HUES48 (cell line): ENCODE measurements around the gene SLC7A10.
"Not testable (repeated sequence)": the region's sequence is repeated elsewhere in the genome, so short reads cannot be mapped to it uniquely, and the experiment has no call there.

Experiments used
- H3K27ac ChIP-seq: one replicate; pipeline ENCODE4 v1.7.0; 2013; ENCODE audit warnings: low read depth, low read length, inconsistent platforms
- H3K27me3 ChIP-seq: 2 replicates; pipeline ENCODE4 v1.6.1; 2013; ENCODE audit warnings: mild to moderate bottlenecking, low read length; ENCODE audit not compliant: control insufficient read depth, insufficient read depth
- H3K36me3 ChIP-seq: 2 replicates; pipeline ENCODE4 v1.6.1; 2013; ENCODE audit warnings: low read length; ENCODE audit not compliant: control insufficient read depth, insufficient read depth
- H3K4me1 ChIP-seq: 2 replicates; pipeline ENCODE4 v1.6.1; 2013; ENCODE audit warnings: mild to moderate bottlenecking, low read length; ENCODE audit not compliant: control insufficient read depth, insufficient read depth
- H3K4me3 ChIP-seq: 2 replicates; pipeline ENCODE4 v1.5.1; 2013; ENCODE audit warnings: mild to moderate bottlenecking, low read depth, low read length
- H3K9ac ChIP-seq: 2 replicates; pipeline ENCODE4 v1.6.1; 2013; ENCODE audit warnings: mild to moderate bottlenecking, low read depth, low read length, moderate library complexity
- H3K9me3 ChIP-seq: 2 replicates; pipeline ENCODE4 v1.6.1; 2013; ENCODE audit warnings: low read length; ENCODE audit not compliant: control insufficient read depth, insufficient read depth

SLC7A10 gene

DNA sequence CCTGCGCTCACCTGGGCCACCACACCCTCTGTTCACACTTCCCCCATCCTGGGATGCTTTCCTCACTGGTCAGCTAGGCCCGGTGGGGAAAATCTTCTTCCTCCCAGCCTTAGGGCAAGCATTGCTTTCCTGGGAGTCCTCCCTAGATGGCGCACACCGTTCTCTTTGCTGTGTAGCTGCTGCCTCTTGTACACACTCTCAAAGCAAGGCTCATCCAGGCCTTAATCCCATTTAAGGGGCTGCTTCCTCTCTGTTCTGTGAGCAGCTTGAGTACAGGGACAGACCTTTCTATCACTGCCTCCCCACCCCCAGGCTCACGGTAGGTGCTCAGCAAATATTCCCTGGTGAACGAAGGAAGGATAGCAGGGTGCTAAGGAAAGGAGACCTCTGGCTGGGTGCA, 11.1 kb downstream of the SLC7A10 start:
- Histone ChIP-seq H3K36me3 (no peaks in the 10 kb centered on the region), H3K4me1 (no peaks in the 10 kb centered on the region), H3K27ac (no peak overlapping the region), H3K4me3 (no peak overlapping the region), H3K9me3 (no peaks in the 10 kb centered on the region), H3K27me3 (no peaks in the 10 kb centered on the region), H3K9ac (no peak overlapping the region)

DNA sequence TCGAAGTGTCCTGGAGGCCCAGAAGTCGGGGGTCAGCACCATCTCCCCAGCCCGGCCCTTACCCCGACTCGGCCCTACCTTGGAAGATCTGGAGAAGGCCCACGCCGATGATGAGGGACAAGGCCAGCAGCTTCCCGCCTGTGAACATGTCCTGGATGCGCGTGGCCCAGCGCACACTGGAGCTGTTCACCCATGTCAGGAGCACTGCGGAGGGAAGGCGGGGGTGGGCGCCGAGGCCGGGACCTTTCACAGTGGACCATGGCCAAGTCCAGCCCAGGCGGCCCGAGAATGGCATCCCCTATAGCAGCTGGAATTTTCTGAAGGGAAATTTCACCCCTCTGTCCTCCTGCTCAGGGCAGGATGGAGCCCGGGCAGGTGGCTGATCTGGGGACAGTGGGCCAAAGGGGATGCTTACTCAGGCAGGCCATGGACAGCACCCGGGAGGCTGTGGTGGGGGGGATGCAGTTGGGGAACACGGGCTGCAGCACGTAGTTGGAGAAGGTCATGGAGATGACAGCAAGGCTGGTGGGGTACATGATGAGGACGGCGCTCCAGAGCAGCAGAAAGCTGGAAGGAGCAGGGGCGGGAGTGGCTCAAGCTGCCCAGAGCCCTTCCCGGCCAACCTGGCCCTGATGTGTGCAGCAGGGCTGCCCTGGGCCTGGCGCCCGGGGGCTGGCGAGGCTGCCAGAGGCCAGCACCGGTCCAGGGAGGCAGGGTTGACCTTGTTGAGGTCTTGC, 13.0 kb downstream of the SLC7A10 start:
- Histone ChIP-seq H3K4me1 (no peaks in the 10 kb centered on the region), H3K4me3 (no peak overlapping the region), H3K27me3 (no peaks in the 10 kb centered on the region), H3K9me3 (no peaks in the 10 kb centered on the region), H3K9ac (no peak overlapping the region), H3K36me3 (no peaks in the 10 kb centered on the region), H3K27ac (no peak overlapping the region)

DNA sequence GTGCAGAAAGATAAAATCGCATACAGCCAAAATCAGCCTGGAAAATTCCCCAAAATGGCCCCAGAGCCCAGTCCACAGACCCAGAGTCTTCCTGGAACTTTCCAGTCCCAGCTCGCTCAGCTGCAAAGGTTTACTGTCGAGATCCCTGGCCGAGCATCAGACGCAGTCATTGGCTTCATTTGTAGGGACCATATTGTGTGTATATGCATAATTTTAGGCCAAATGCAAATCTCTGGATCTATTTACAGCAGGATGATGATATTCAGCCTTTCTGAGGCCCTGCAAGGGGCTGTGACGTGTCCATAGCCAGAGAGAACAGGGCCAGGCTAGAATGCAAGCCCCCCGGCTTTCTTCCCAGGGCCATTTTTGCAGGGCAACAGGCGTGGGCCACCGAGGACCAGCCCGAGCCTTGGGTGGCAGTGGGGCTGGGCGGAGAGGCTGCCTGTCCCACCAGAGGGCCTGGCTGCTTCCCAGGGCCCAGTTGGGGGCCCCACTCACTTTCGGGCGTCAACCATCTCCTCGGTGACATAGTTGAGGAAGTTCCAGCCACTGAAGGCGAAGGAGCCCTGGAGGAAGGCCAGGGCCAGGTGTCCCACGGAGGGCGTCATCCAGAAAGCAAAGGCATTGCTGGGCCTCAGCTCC, 13.7 kb downstream of the SLC7A10 start:
- H3K4me3 ChIP-seq = no peak overlapping the region
- H3K4me1 ChIP-seq = no peaks in the 10 kb centered on the region
- no peak overlapping the region for H3K27ac ChIP-seq
- no peaks in the 10 kb centered on the region for H3K27me3 ChIP-seq
- no peaks in the 10 kb centered on the region for H3K36me3 ChIP-seq
- H3K9ac ChIP-seq = no peak overlapping the region
- no peaks in the 10 kb centered on the region for H3K9me3 ChIP-seq

DNA sequence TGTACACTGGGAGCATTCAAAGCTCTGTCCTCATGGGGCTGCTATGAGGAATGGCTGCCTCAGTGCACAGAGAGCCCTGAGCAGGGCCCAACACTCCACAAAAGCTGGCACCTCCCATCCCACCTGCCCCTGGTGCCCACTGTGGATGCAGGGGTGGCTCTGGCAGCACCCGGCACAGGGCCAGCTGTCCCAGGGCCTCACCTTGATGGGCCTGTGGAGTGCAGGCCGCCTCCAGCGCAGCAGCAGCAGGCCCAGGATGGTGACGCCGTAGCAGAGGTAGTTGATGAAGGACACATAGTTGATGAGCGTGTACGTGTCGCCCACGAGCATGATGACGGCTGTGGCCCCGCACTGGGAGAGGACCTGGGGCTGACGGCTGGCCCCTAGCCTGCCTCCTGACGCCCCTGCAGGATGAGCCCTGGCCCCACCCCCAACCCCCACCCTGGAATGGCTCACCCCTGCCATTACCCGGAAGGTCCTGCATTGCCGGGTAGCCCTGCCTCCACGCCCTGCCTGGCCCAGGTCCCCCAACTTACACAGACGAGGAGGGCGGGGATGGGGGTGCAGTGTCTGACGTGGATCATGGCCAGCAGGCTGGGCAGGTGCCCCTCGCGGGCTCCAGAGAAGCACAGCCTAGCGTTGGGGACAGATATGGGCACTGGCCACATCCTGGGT, 15.2 kb downstream of the SLC7A10 start:
- no peak overlapping the region for H3K4me3 ChIP-seq
- H3K36me3 ChIP-seq = 0 out of 2 replicates have a peak, but pooled peaks cover 4% of the 10 kb centered on the region
- H3K27ac ChIP-seq = no peak overlapping the region
- H3K9ac ChIP-seq = no peak overlapping the region
- H3K9me3 ChIP-seq = no peaks in the 10 kb centered on the region
- no peaks in the 10 kb centered on the region for H3K27me3 ChIP-seq
- no peaks in the 10 kb centered on the region for H3K4me1 ChIP-seq

DNA sequence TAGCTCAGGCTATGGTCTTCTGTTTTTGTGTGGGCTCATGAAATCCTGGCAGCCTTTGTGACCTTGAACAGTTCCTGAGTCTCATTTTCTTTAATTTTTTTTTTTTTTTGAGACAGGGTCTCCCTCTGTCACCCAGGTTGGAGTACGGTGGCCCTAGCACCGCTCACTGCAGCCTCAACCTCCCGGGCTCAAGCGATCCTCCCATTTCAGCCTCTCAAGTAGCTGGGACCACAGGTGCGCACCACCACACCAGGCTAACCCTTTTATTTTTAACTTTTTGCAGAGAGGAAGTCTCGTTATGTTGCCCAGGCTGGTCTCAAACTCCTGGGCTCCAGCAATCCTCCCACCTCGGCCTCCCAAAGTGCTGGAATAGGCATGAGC, 15.8 kb downstream of the SLC7A10 start:
- H3K9ac ChIP-seq, H3K4me1 ChIP-seq, H3K9me3 ChIP-seq, H3K27ac ChIP-seq, H3K4me3 ChIP-seq, H3K27me3 ChIP-seq, H3K36me3 ChIP-seq: not testable (repeated sequence)

DNA sequence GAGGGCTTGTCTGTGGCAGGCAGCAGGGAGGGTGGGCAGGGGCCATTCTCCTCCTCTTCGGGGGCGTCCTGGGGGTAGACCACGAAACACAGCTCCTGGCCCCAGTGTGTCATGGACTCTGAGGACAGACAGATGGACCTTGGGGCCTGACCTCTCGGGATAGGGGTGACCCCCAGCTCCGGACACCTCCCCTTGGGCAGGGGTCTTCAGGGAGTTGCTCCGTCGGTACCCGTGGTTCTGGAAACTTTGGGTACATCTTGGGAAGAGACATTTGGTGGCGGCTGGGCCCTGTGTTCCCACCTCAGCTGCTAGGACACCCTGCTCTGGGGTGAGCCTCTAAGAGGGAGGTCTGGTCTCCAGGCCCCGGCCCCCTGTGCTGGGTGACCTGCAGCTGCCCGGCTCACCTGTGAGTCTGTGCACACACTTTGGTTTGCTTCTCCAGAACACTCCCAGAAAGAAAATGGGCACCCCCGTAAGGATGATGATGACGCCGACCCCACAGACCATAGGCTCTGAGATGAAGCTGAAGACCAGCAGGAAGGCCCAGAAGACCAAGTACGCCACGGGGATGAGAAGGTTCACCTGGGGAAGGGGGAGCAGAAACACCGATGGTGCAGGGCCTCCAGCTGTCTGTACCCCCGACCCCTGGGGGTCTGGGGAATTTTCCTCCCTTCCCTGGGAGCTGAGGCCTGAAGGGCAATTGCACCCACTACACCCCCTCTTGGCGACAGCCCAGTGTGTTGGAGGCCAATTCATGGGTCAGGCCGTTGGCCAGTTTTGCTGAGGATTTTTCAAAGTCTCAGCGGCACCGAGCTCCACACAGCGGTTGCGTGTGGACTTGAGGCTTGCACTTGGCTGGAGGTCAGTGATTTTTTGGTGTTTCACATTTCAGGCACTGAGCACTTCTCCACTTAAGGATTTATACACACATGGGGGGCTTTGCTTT, 16.5 kb downstream of the SLC7A10 start:
- no peak overlapping the region for H3K4me3 ChIP-seq
- no peak overlapping the region for H3K27ac ChIP-seq
- no peaks in the 10 kb centered on the region for H3K27me3 ChIP-seq
- H3K4me1 ChIP-seq = no peaks in the 10 kb centered on the region
- H3K9ac ChIP-seq = no peak overlapping the region
- H3K36me3 ChIP-seq = 0 out of 2 replicates have a peak, but pooled peaks cover 6% of the 10 kb centered on the region
- H3K9me3 ChIP-seq = no peaks in the 10 kb centered on the region

DNA sequence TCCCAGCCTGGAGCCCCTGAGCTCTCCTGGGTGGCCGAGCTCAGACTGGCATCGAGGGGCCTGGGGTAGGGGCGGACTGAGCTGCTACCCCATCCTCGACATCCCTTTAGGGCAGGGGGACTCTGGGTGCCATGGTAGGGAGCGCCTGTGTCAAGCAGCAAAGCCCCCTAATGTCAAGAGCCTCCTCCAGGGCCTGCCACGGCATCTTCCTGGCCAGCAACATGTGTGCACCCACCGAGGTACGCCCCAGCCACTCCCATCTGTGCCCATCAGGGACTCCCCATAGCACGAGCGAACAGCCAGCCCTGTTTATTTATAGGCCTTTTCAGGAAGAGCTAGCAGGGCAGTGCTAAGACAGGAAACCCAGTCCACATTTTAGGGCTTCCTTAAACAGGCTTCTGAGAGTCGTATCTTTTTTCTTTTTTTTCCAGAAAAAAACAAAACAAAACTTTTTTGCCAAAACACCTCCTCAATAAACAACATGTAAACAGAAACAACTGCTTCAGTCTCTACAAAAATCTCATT, 17.2 kb downstream of the SLC7A10 start:
- Histone ChIP-seq H3K4me3 (no peak overlapping the region), H3K27ac (no peak overlapping the region), H3K4me1 (no peaks in the 10 kb centered on the region), H3K9me3 (no peaks in the 10 kb centered on the region), H3K27me3 (no peaks in the 10 kb centered on the region), H3K9ac (no peak overlapping the region), H3K36me3 (peaks cover 8% of the 10 kb centered on the region; the same call in 1 of the 2 replicates)

DNA sequence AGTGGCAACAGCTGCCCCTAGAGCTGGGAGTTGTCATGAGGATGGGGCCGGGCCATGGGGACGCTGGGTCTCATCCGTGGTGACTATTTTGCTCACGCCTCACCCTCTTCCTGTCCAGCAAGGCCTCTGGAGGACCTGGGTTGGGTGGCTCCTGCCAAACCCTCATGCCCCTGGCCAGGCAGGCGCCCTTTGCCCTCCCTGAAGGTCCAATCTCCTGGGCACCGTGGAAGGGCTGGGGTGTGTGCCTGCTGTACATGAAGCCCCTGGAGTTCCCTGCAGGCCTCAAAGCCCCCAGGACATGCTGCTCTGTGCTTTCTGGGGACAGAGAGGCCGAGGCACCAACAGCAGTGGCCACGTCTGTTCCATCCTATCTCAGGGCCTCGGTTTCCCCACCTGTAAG, 17.7 kb downstream of the SLC7A10 start:
- H3K27ac ChIP-seq = no peak overlapping the region
- peaks cover 13% of the 10 kb centered on the region for H3K36me3 ChIP-seq
- no peak overlapping the region for H3K4me3 ChIP-seq
- no peaks in the 10 kb centered on the region for H3K27me3 ChIP-seq
- no peak overlapping the region for H3K9ac ChIP-seq
- no peaks in the 10 kb centered on the region for H3K4me1 ChIP-seq
- H3K9me3 ChIP-seq = no peaks in the 10 kb centered on the region

DNA sequence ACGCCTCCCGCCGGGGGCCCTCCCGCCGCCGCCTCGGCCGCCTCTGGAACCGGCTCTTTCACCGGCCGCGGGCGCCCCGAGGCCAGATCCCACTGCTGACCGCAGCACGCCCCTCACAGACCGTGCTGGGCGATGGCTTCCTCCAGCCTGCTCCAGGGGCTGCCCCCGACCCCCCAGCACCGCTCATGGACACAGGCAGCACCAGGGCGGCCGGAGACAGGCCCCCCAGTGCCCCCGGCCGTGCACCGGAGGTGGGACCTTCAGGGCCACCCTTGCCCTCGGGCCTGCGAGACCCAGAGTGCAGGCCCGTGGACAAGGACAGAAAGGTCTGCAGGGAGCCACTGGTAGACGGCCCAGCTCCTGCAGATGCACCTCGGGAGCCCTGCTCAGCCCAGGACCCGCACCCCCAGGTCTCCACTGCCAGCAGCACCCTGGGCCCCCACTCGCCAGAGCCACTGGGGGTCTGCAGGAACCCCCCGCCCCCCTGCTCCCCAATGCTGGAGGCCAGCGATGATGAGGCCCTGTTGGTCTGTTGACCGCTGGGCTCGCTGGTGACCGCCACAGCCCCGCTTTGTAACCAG, 18.5 kb downstream of the SLC7A10 start:
- Histone ChIP-seq H3K9ac (no peak overlapping the region), H3K4me1 (no peaks in the 10 kb centered on the region), H3K27ac (no peak overlapping the region), H3K36me3 (peaks cover 18% of the 10 kb centered on the region), H3K4me3 (no peak overlapping the region), H3K9me3 (no peaks in the 10 kb centered on the region), H3K27me3 (no peaks in the 10 kb centered on the region)

DNA sequence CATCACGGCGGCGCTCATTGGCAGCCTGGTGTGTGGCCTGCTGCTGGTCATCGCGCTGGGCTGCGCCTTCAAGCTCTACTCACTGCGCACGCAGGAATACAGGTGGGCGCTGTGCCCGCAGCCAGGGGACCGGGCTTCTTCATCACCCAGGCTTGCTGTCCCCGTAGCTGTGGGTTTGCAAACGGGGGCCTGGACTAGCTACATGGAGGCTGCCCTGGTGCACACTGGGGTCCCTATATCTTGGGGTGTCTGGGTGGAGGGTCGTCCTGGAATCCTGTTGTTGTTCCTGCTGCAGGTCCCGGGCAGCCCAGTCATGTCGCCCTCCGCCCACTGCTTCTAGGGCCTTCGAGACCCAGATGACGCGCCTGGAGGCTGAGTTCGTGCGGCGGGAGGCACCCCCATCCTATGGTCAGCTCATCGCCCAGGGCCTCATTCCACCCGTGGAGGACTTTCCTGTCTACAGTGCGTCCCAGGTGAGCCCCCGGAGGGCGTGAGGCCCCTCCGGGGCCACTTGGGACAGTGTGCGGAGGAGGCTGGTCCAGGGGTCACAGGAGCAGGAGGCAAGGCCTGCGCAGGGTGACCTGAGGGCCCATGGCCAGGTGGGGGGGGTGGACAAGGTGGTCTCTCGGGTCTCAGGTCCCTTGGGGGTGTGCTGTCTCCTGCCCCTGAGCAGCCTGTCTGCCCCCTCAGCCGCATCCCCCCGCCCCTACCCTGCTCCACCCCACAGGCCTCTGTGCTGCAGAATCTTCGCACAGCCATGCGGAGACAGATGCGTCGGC, 19.2 kb downstream of the SLC7A10 start:
- H3K27ac ChIP-seq = no peak overlapping the region
- no peaks in the 10 kb centered on the region for H3K9me3 ChIP-seq
- no peak overlapping the region for H3K9ac ChIP-seq
- peaks cover 18% of the 10 kb centered on the region for H3K36me3 ChIP-seq
- H3K4me3 ChIP-seq = no peak overlapping the region
- no peaks in the 10 kb centered on the region for H3K27me3 ChIP-seq
- no peaks in the 10 kb centered on the region for H3K4me1 ChIP-seq
